B cell (primary cell): ENCODE measurements around the gene SCN10A. TPM values are rescaled to one million over a fixed set of nuclear protein-coding genes. Genes with fewer than 3 reads are reported as not detected.

Experiments
- ATAC-seq: fragments of 200-7000 bp; cut with Tn5 transposase; one replicate; pipeline ENCODE4 v1.10.0; 2021; ENCODE audit warnings: low read depth, mild to moderate bottlenecking, moderate number of reproducible peaks, moderate library complexity
- CTCF ChIA-PET: fragments of 350-600 bp; sonication (Branson Sonifier 250); formaldehyde crosslinking; loops from one replicate; lab custom pipeline; 2021; ENCODE audit warnings: antibody characterized with exemption, inconsistent platforms; lab: Charles Lee
- POLR2A ChIA-PET: fragments of 350-600 bp; sonication (Branson Sonifier 250); formaldehyde crosslinking; loops from one replicate; lab custom pipeline; 2021; ENCODE audit warnings: antibody characterized with exemption; lab: Charles Lee
- DNase-seq: peaks from one replicate; pipeline ENCODE4 v3.0.0; 2013
- H2AFZ ChIP-seq: 2 replicates; pipeline ENCODE4 v1.6.1; 2012; ENCODE audit warnings: mild to moderate bottlenecking, low read depth, low read length; ENCODE audit not compliant: insufficient read depth, poor library complexity, severe bottlenecking
- H3K27ac ChIP-seq, 2 donors: 1 replicate in 1 of 2; 2 replicates in 1 of 2; pipeline ENCODE4 v1.5.1; 2012 to 2013; ENCODE audit warnings: low read length in 2 of 2, mild to moderate bottlenecking in 2 of 2, moderate library complexity in 1 of 2
- H3K27me3 ChIP-seq, 4 experiments: fragments of 200-600 bp in 1 of 4; sonication (generic) in 1 of 4; replicated peaks in 1 of 4; 1 replicate in 2 of 4; 2 replicates in 2 of 4; pipeline versions ENCODE4 v1.6.1 to v1.7.0; 2013 to 2016; ENCODE audit warnings: low read length in 3 of 4, mild to moderate bottlenecking in 2 of 4, mixed read lengths in 1 of 4, moderate library complexity in 1 of 4; ENCODE audit not compliant: insufficient read depth in 4 of 4, control insufficient read depth in 3 of 4; ENCODE audit errors: control extremely low read depth in 1 of 4
- H3K36me3 ChIP-seq, 2 experiments: replicated peaks in 1 of 2; 1 replicate in 1 of 2; 2 replicates in 1 of 2; pipeline versions ENCODE4 v1.6.1 to v1.7.1; 2013; ENCODE audit warnings: low read length in 1 of 2; ENCODE audit not compliant: insufficient read depth in 2 of 2, control insufficient read depth in 1 of 2; ENCODE audit errors: control extremely low read depth in 1 of 2, extremely low read depth in 1 of 2
- H3K4me1 ChIP-seq, 2 donors: fragments of 200-600 bp in 1 of 2; sonication (generic) in 1 of 2; 1 replicate in 1 of 2; 2 replicates in 1 of 2; pipeline versions ENCODE4 v1.5.1 to v1.6.1; 2013 to 2017; ENCODE audit warnings: low read length in 2 of 2; ENCODE audit not compliant: control insufficient read depth in 2 of 2, insufficient read depth in 2 of 2
- H3K4me2 ChIP-seq: replicated peaks from 2 replicates; pipeline ENCODE3; 2012; ENCODE audit warnings: mild to moderate bottlenecking, low read depth, low read length; ENCODE audit not compliant: poor library complexity, severe bottlenecking
- H3K4me3 ChIP-seq, 5 experiments: fragments of 200-600 bp in 1 of 5; sonication (generic) in 1 of 5; 1 replicate in 3 of 5; 2 replicates in 2 of 5; pipeline versions ENCODE4 v1.5.1 to v1.7.0; 2011 to 2016; ENCODE audit warnings: low read length in 4 of 5, mild to moderate bottlenecking in 4 of 5, low read depth in 2 of 5, control low read depth in 1 of 5, moderate library complexity in 1 of 5; ENCODE audit not compliant: insufficient read depth in 1 of 5; ENCODE audit errors: control extremely low read depth in 1 of 5, extremely low read depth in 1 of 5
- H3K79me2 ChIP-seq: fragments of 200-600 bp; sonication (generic); one replicate; pipeline ENCODE4 v1.6.0; 2016; ENCODE audit warnings: low read length; ENCODE audit not compliant: control insufficient read depth, insufficient read depth
- H3K9ac ChIP-seq: fragments of 200-600 bp; sonication (generic); 2 replicates; pipeline ENCODE4 v1.6.1; 2017; ENCODE audit warnings: mild to moderate bottlenecking, low read length, moderate library complexity
- H3K9me3 ChIP-seq, 3 donors: one replicate each; pipeline versions ENCODE4 v1.6.1 to v1.7.1; 2013; ENCODE audit warnings: low read length in 2 of 3; ENCODE audit not compliant: control insufficient read depth in 2 of 3, insufficient read depth in 1 of 3; ENCODE audit errors: control extremely low read depth in 1 of 3
- H4K20me1 ChIP-seq: 2 replicates; pipeline ENCODE4 v1.6.0; 2012; ENCODE audit warnings: mild to moderate bottlenecking, low read length; ENCODE audit not compliant: insufficient read depth, control insufficient read depth, poor library complexity, severe bottlenecking
- H3K27ac Mint-ChIP-seq: one replicate; pipeline ENCODE4 v1.8.0; 2021; ENCODE audit warnings: mixed read lengths
- H3K27me3 Mint-ChIP-seq: one replicate; pipeline ENCODE4 v1.8.0; 2021; ENCODE audit warnings: mixed read lengths
- H3K4me1 Mint-ChIP-seq: one replicate; pipeline ENCODE4 v1.8.0; 2021; ENCODE audit warnings: mixed read lengths
- H3K4me3 Mint-ChIP-seq: one replicate; pipeline ENCODE4 v1.8.0; 2021; ENCODE audit warnings: mixed read lengths
- H3K9me3 Mint-ChIP-seq: one replicate; pipeline ENCODE4 v1.8.0; 2022; ENCODE audit warnings: mixed read lengths; ENCODE audit not compliant: insufficient read depth
- CTCF ChIP-seq: fragments of 200-600 bp; IDR thresholded peaks from one replicate; pipeline ENCODE4 v1.8.0; 2022; ENCODE audit warnings: antibody characterized with exemption, mild to moderate bottlenecking
- EZH2 ChIP-seq: IDR thresholded peaks from 2 replicates; pipeline ENCODE4 v1.6.1; 2012; ENCODE audit warnings: borderline replicate concordance, low read depth, mild to moderate bottlenecking, moderate library complexity, low read length; ENCODE audit not compliant: insufficient read depth, poor library complexity, severe bottlenecking
- WGBS: methylation state at CpG from one replicate; pipeline ENCODE4 v1.1.5; 2013; ENCODE audit warnings: missing lambda C conversion rate; ENCODE audit not compliant: insufficient coverage; 5-methylcytosine and 5-hydroxymethylcytosine counted together
- intact Hi-C: fragments of 100-400 bp; cut with micrococcal nuclease; formaldehyde crosslinking; loops from one replicate; pipeline ENCODE4 v1.10.0; 2022
- polyA plus RNA-seq: library from polyadenylated mRNA; depleted of rRNA; stranded (reverse); fragments of >200 nt; gene quantifications from 2 replicates; pipeline ENCODE4 v1.2.3, GENCODE V29; 2012
- total RNA-seq, 2 donors: library from RNA; stranded (reverse); fragments of 120-200 nt in 1 of 2; gene quantifications; 1 replicate in 1 of 2; 2 replicates in 1 of 2; pipeline versions ENCODE4 v1.2.3 to v1.2.4, GENCODE V29; 2013 to 2022

Gene SCN10A
- total and polyA plus RNA-seq, 2 donors (not counting 1 experiment from before 2014, with no cell fraction given) = not detected

GRCh38 chr3:38840987-38841386, 25.0 kb upstream of the SCN10A start:
- TF ChIP-seq CTCF (no peak), EZH2 (no peak)
- H3K36me3 ChIP-seq = no peaks in the 10 kb centered on the region
- no peak for DNase-seq
- H4K20me1 ChIP-seq = no peaks in the 10 kb centered on the region
- intact Hi-C loops = no loop called here
- H3K4me3 Mint-ChIP-seq = no peak overlapping the region
- H3K9ac ChIP-seq = no peak overlapping the region
- H3K9me3 Mint-ChIP-seq = no peaks in the 10 kb centered on the region
- no peak overlapping the region for H3K27ac Mint-ChIP-seq
- no peak for ATAC-seq
- H3K4me3 ChIP-seq = no peak overlapping the region
- H3K27me3 ChIP-seq = peaks cover 0 to 7% (median 2%) of the 10 kb centered on the region in 4 experiments
- H3K9me3 ChIP-seq = no peaks in the 10 kb centered on the region
- 60% methylated on average over 1 of the region's 2 CpGs for WGBS
- peaks cover 25% of the 10 kb centered on the region for H3K27me3 Mint-ChIP-seq
- H2AFZ ChIP-seq = no peak overlapping the region
- no peaks in the 10 kb centered on the region for H3K79me2 ChIP-seq
- CTCF ChIA-PET = no interaction called here
- H3K27ac ChIP-seq = no peak overlapping the region
- POLR2A ChIA-PET = no interaction called here
- H3K4me2 ChIP-seq = no peak overlapping the region
- no peaks in the 10 kb centered on the region for H3K4me1 ChIP-seq
- no peaks in the 10 kb centered on the region for H3K4me1 Mint-ChIP-seq

GRCh38 chr3:38837358-38837757, 21.3 kb upstream of the SCN10A start:
- no peak overlapping the region for H3K4me2 ChIP-seq
- no peaks in the 10 kb centered on the region for H3K9me3 Mint-ChIP-seq
- ChIA-PET POLR2A (no interaction called here), CTCF (no interaction called here)
- no peaks in the 10 kb centered on the region for H3K79me2 ChIP-seq
- H4K20me1 ChIP-seq = no peaks in the 10 kb centered on the region
- H3K4me3 Mint-ChIP-seq = no peak overlapping the region
- no peaks in the 10 kb centered on the region for H3K27me3 ChIP-seq
- H3K9ac ChIP-seq = no peak overlapping the region
- H3K27ac ChIP-seq = no peak overlapping the region
- 100% methylated on average over 1 of the region's 4 CpGs for WGBS
- TF ChIP-seq EZH2 = no peak
- no peak for TF ChIP-seq CTCF
- H3K4me1 Mint-ChIP-seq = no peaks in the 10 kb centered on the region
- intact Hi-C loops = no loop called here
- H2AFZ ChIP-seq = no peak overlapping the region
- ATAC-seq (no peak), DNase-seq (no peak)
- H3K4me3 ChIP-seq = no peak overlapping the region
- H3K9me3 ChIP-seq = no peaks in the 10 kb centered on the region
- no peaks in the 10 kb centered on the region for H3K36me3 ChIP-seq
- H3K27ac Mint-ChIP-seq = no peak overlapping the region
- peaks cover 13% of the 10 kb centered on the region for H3K27me3 Mint-ChIP-seq
- no peaks in the 10 kb centered on the region for H3K4me1 ChIP-seq
